ENCODE data around the gene COG3.

GRCh38 chr13:45540195-45540594, 75.5 kb downstream of the COG3 start:
- TF ChIP-seq CTCF (IDR thresholded peaks at IDR 0.05; ENCODE audit: low read length) (no peak), EZH2 (optimal IDR thresholded peaks at IDR 0.05; ENCODE audit: low read depth, low read length) (no peak)

All from MM.1S (cell line).